ENCODE data around the gene ZNF74.

The ZNF74 gene

DNA sequence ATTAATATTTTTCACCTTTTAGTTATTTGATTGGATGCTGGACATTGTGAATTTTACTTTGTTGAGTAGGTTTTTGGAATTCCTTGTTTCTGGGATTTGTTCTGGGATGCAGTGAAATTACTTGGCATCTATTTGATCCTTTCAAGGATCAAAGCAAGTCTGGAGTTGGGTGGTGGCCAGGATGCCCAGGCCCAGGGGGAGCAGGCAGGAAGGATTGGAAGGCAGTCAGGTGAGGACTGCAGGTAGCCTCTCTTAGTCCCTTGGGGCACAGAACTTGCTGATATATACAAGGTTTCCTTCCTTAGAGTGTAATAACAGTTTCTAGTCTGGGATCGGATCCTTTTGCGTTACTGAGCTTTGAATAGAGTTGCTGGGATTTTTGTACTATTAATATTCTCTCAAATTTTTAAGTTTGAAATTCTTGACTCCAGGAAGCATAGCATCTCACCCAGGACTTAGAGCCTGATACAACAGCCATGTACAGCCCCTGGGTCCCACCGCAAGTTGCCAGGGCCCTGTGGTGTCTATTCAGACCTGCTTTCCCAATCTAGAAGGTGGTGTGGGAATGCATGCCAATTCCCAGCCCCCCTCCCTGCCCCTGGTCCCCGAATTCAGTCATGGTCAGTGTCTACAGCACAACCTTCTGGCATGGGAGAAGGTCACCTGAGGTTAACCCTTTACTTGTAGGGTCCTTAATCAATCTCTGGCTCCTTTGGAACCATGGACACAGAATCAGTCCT, 6.1 kb downstream of the ZNF74 start:
- H3K18ac ChIP-seq (ENCODE audit: low read length) = no peak overlapping the region

DNA sequence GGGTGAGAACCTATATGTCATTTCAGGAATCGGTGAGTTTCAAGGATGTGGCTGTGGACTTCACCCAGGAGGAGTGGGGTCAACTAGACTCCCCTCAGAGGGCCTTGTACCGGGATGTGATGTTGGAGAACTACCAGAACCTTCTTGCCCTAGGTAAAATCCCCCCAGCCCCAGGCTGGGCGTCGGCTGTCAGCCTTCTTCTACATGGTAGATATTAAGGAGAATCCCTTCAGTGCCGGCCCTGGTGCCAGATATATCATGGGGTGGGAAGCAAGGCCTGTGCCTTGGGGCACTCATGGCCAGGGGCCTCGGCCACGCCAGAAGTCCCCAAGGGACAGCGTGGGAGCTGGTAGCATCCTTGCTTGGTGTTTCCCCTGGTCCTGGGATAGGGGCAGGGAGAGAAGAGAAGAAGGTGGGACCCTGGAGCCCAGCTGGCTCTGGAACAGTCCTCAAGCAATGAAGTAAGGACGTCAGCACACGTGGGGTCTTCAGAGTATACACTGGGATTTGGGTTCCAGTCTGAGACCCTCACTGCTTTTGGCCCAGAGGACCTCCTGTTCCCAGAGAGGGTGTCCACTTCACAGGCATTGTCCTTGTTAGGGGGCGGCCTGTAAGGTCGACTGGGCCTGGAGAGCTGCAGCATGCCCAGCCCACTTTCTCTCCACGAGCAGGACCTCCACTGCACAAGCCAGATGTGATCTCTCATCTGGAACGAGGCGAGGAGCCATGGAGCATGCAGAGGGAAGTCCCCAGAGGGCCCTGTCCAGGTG, 6.8 kb downstream of the ZNF74 start:
- Histone ChIP-seq H2BK120ac (ENCODE audit: low read depth, low read length) (no peak overlapping the region), H4K91ac (ENCODE audit: low read depth, low read length, poor library complexity) (no peak overlapping the region), H2AK5ac (ENCODE audit: low read depth, low read length) (no peak overlapping the region), H3K4me3 (ENCODE audit: low read length in 2 of 2) (no peak overlapping the region), H3K79me1 (ENCODE audit: low read depth, low read length) (peaks cover 14% of the 10 kb centered on the region), H3K36me3 (replicated peaks in 1 of 2; ENCODE audit: control insufficient read depth in 2 of 2, insufficient read depth in 2 of 2, low read length in 2 of 2) (peaks cover 20 to 83% of the 10 kb centered on the region in 2 donors), H3K23ac (ENCODE audit: low read depth, low read length, poor library complexity) (no peak overlapping the region), H3K14ac (ENCODE audit: low read length) (no peak overlapping the region), H3K9me3 (replicated peaks in 1 of 2; ENCODE audit: control insufficient read depth in 2 of 2, insufficient read depth in 1 of 2, low read depth in 1 of 2, low read length in 2 of 2) (peaks cover 0 to 4% of the 10 kb centered on the region in 2 donors), H2AFZ (ENCODE audit: low read length) (no peak overlapping the region), H3K4me2 (ENCODE audit: insufficient read depth, low read length, poor library complexity, severe bottlenecking) (no peak overlapping the region), H3K9ac (ENCODE audit: low read depth, low read length, poor library complexity) (peak overlapping the region; percentile 15), H3K18ac (ENCODE audit: low read length) (no peak overlapping the region), H3K4me1 (ENCODE audit: control insufficient read depth in 2 of 2, insufficient read depth in 1 of 2, low read depth in 1 of 2, low read length in 2 of 2) (peaks cover 0 to under 1% of the 10 kb centered on the region in 2 donors), H4K8ac (ENCODE audit: low read depth, low read length) (no peak overlapping the region), H2BK5ac (ENCODE audit: low read length) (no peak overlapping the region), H2BK15ac (ENCODE audit: low read length) (no peak overlapping the region), H3K4ac (ENCODE audit: low read length) (no peak overlapping the region), H3K27me3 (ENCODE audit: control insufficient read depth in 3 of 3, insufficient read depth in 3 of 3, low read depth in 1 of 3, low read length in 3 of 3) (no peaks in the 10 kb centered on the region), H3K27ac (replicated peaks; ENCODE audit: low read length) (no peak overlapping the region), H2BK12ac (ENCODE audit: low read length) (no peak overlapping the region)
- no peak for DNase-seq (ENCODE audit: low spot score)
- WGBS, 2 donors (ENCODE audit: extremely low coverage in 2 of 2, insufficient read length in 2 of 2, insufficient replicate concordance in 1 of 2) = no CpG with 5 or more reads among the region's 15 CpGs

More for the DNA sequence above, 6.1 kb downstream of the ZNF74 start:
- Histone ChIP-seq H3K9ac (ENCODE audit: low read depth, low read length, poor library complexity) (no peak overlapping the region), H3K4me3 (ENCODE audit: low read length in 2 of 2) (no peak overlapping the region), H3K4me2 (ENCODE audit: insufficient read depth, low read length, poor library complexity, severe bottlenecking) (no peak overlapping the region), H2BK12ac (ENCODE audit: low read length) (no peak overlapping the region), H2BK5ac (ENCODE audit: low read length) (no peak overlapping the region), H2BK120ac (ENCODE audit: low read depth, low read length) (no peak overlapping the region), H4K91ac (ENCODE audit: low read depth, low read length, poor library complexity) (no peak overlapping the region), H3K79me1 (ENCODE audit: low read depth, low read length) (peaks cover 17% of the 10 kb centered on the region), H3K27ac (replicated peaks; ENCODE audit: low read length) (no peak overlapping the region), H3K14ac (ENCODE audit: low read length) (no peak overlapping the region), H3K4me1 (ENCODE audit: control insufficient read depth in 2 of 2, insufficient read depth in 1 of 2, low read depth in 1 of 2, low read length in 2 of 2) (peaks cover 3 to 7% of the 10 kb centered on the region in 2 donors), H3K27me3 (ENCODE audit: control insufficient read depth in 3 of 3, insufficient read depth in 3 of 3, low read depth in 1 of 3, low read length in 3 of 3) (no peaks in the 10 kb centered on the region), H3K36me3 (replicated peaks in 1 of 2; ENCODE audit: control insufficient read depth in 2 of 2, insufficient read depth in 2 of 2, low read length in 2 of 2) (peaks cover 19 to 83% of the 10 kb centered on the region in 2 donors), H3K4ac (ENCODE audit: low read length) (no peak overlapping the region), H4K8ac (ENCODE audit: low read depth, low read length) (no peak overlapping the region), H2BK15ac (ENCODE audit: low read length) (no peak overlapping the region), H3K9me3 (replicated peaks in 1 of 2; ENCODE audit: control insufficient read depth in 2 of 2, insufficient read depth in 1 of 2, low read depth in 1 of 2, low read length in 2 of 2) (peaks cover 0 to 4% of the 10 kb centered on the region in 2 donors), H3K23ac (ENCODE audit: low read depth, low read length, poor library complexity) (no peak overlapping the region), H2AFZ (ENCODE audit: low read length) (no peak overlapping the region), H2AK5ac (ENCODE audit: low read depth, low read length) (no peak overlapping the region)
- WGBS, 2 donors (ENCODE audit: extremely low coverage in 2 of 2, insufficient read length in 2 of 2, insufficient replicate concordance in 1 of 2) = no CpG with 5 or more reads among the region's 4 CpGs
- no peak for DNase-seq (ENCODE audit: low spot score)

DNA sequence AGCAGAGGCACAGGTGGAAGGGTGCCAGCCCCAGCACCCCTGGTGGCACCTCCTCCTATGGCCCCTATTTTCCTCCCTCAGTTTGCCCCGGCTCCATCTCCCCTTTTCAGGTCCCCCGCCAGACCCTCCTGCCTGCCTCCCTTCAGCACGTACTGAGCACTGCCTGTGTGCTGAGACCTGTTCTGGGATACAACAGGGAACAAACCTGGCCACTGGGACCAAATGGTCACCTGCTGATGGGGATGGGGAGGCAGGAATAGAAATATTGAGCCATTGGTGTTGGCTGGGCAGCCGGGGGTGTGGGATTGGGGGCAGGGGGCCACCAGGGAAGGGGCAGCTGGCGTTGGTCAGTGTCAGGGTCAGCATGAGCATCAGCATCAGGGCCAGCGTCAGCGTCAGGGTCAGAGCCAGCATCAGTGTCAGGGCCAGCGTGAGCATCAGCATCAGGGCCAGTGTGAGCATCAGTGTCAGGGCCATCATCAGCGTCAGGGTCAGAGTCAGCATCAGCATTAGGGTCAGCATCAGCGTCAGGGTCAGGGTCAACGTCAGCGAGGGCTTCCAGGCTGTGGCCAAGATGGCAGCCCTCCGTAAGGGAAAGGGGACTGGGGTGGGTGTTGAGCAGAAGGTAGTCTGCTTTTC, 7.5 kb downstream of the ZNF74 start:
- Histone ChIP-seq H2BK12ac (ENCODE audit: low read length) (no peak overlapping the region), H3K27me3 (ENCODE audit: control insufficient read depth in 3 of 3, insufficient read depth in 3 of 3, low read depth in 1 of 3, low read length in 3 of 3) (no peaks in the 10 kb centered on the region), H3K36me3 (replicated peaks in 1 of 2; ENCODE audit: control insufficient read depth in 2 of 2, insufficient read depth in 2 of 2, low read length in 2 of 2) (peaks cover 27 to 86% of the 10 kb centered on the region in 2 donors), H2BK120ac (ENCODE audit: low read depth, low read length) (no peak overlapping the region), H3K9ac (ENCODE audit: low read depth, low read length, poor library complexity) (peak overlapping the region; percentile 64), H2AFZ (ENCODE audit: low read length) (no peak overlapping the region), H2BK15ac (ENCODE audit: low read length) (no peak overlapping the region), H3K9me3 (replicated peaks in 1 of 2; ENCODE audit: control insufficient read depth in 2 of 2, insufficient read depth in 1 of 2, low read depth in 1 of 2, low read length in 2 of 2) (peaks cover 0 to 4% of the 10 kb centered on the region in 2 donors), H3K4me2 (ENCODE audit: insufficient read depth, low read length, poor library complexity, severe bottlenecking) (no peak overlapping the region), H2AK5ac (ENCODE audit: low read depth, low read length) (no peak overlapping the region), H3K4me1 (ENCODE audit: control insufficient read depth in 2 of 2, insufficient read depth in 1 of 2, low read depth in 1 of 2, low read length in 2 of 2) (no peaks in the 10 kb centered on the region), H3K4me3 (ENCODE audit: low read length in 2 of 2) (no peak overlapping the region), H3K14ac (ENCODE audit: low read length) (no peak overlapping the region), H3K79me1 (ENCODE audit: low read depth, low read length) (peaks cover 16% of the 10 kb centered on the region), H4K91ac (ENCODE audit: low read depth, low read length, poor library complexity) (no peak overlapping the region), H2BK5ac (ENCODE audit: low read length) (no peak overlapping the region), H3K18ac (ENCODE audit: low read length) (no peak overlapping the region), H3K4ac (ENCODE audit: low read length) (no peak overlapping the region), H4K8ac (ENCODE audit: low read depth, low read length) (no peak overlapping the region), H3K23ac (ENCODE audit: low read depth, low read length, poor library complexity) (no peak overlapping the region), H3K27ac (replicated peaks; ENCODE audit: low read length) (no peak overlapping the region)
- no peak for DNase-seq (ENCODE audit: low spot score)
- no CpG with 5 or more reads among the region's 13 CpGs for WGBS, 2 donors (ENCODE audit: extremely low coverage in 2 of 2, insufficient read length in 2 of 2, insufficient replicate concordance in 1 of 2)
